ENCODE measurements around the gene DNASE2.
A peak's percentile ranks its signal among the peaks of the same experiment; 100 is the strongest.
"Not testable (repeated sequence)": the region's sequence is repeated elsewhere in the genome, so short reads cannot be mapped to it uniquely, and the experiment has no call there.

The DNASE2 gene

GRCh38 chr19:12881172-12881808 lies at the start of gene DNASE2:
Gene DNASE2 (minus strand): TSS chr19:12881449. CDS start chr19:12881375, 74 bp downstream.
- peak; percentile 96 for DNase-seq

- no peak for DNase-seq
Measured at GRCh38 chr19:12930002-12930645, 48.9 kb upstream of the DNASE2 start.

GRCh38 chr19:12924621-12925310 lies 43.5 kb upstream of the DNASE2 start:
- DNase-seq = no peak

GRCh38 chr19:12922959-12923358 lies 41.7 kb upstream of the DNASE2 start:
- no peak for DNase-seq

GRCh38 chr19:12921047-12921446 lies 39.8 kb upstream of the DNASE2 start:
- no peak for DNase-seq

- DNase-seq = no peak
Measured at GRCh38 chr19:12918253-12918652, 37.0 kb upstream of the DNASE2 start.

- not testable (repeated sequence) for DNase-seq
Measured at GRCh38 chr19:12915860-12916259, 34.6 kb upstream of the DNASE2 start.

- DNase-seq = peak; percentile 74
Measured at GRCh38 chr19:12913851-12914690, 32.8 kb upstream of the DNASE2 start.

GRCh38 chr19:12913011-12913561 lies 31.8 kb upstream of the DNASE2 start:
- no peak for DNase-seq

GRCh38 chr19:12912571-12912970 lies 31.3 kb upstream of the DNASE2 start:
- no peak for DNase-seq

- no peak for DNase-seq
Measured at GRCh38 chr19:12907166-12907565, 25.9 kb upstream of the DNASE2 start.

GRCh38 chr19:12899891-12900518 lies 18.8 kb upstream of the DNASE2 start:
- no peak for DNase-seq

GRCh38 chr19:12896460-12896859 lies 15.2 kb upstream of the DNASE2 start:
- no peak for DNase-seq

GRCh38 chr19:12893582-12893981 lies 12.3 kb upstream of the DNASE2 start:
- DNase-seq = no peak

- no peak for DNase-seq
Measured at GRCh38 chr19:12891553-12892021, 10.3 kb upstream of the DNASE2 start.

- peak; percentile 97 for DNase-seq
Measured at GRCh38 chr19:12890787-12891552, 9.7 kb upstream of the DNASE2 start, which contains the start of gene GCDH. Gene GCDH (plus strand): TSS chr19:12891160. CDS start chr19:12891305, 145 bp downstream.

- not testable (repeated sequence) for DNase-seq
Measured at GRCh38 chr19:12890299-12890786, 9.1 kb upstream of the DNASE2 start.

GRCh38 chr19:12888006-12888603 lies 6.9 kb upstream of the DNASE2 start:
- no peak for DNase-seq

GRCh38 chr19:12886969-12887747 lies 5.9 kb upstream of the DNASE2 start, which contains the start of gene KLF1:
Gene KLF1 (minus strand): TSS chr19:12887201. CDS start chr19:12887140, 61 bp downstream.
- DNase-seq = no peak

GRCh38 chr19:12886651-12886968 lies 5.4 kb upstream of the DNASE2 start:
- DNase-seq = no peak

Data from CD4-positive, alpha-beta T cell treated with Interleukin-6 for 4 hours (primary cell).